Bronchial epithelial cell (primary cell): ENCODE results near the gene POLR3H. TPM values are rescaled to one million over a fixed set of nuclear protein-coding genes. Genes with fewer than 3 reads are reported as not detected.

ENCODE experiments used
- DNase-seq: peaks from one replicate; pipeline ENCODE4 v3.0.0-alpha.2; 2010; ENCODE audit warnings: low read depth
- FAIRE-seq: peaks from 2 replicates; lab custom pipeline; 2011; peaks lifted over from hg19 to GRCh38; lab: Jason Lieb, UNC
- H3K27me3 ChIP-seq: 2 replicates; pipeline ENCODE4 v1.5.1; 2011; ENCODE audit warnings: low read length; ENCODE audit not compliant: control insufficient read depth, insufficient read depth
- H3K36me3 ChIP-seq: 2 replicates; pipeline ENCODE4 v1.5.1; 2011; ENCODE audit warnings: low read length; ENCODE audit not compliant: control insufficient read depth, insufficient read depth
- H3K4me3 ChIP-seq: 2 replicates; pipeline ENCODE4 v1.5.1; 2011; ENCODE audit warnings: mild to moderate bottlenecking, low read depth, low read length, control low read depth
- total RNA-seq: library from RNA; depleted of rRNA; stranded (reverse); fragments of >200 nt; gene quantifications from 2 replicates; pipeline ENCODE4 v1.2.1, GENCODE V29; 2014
- TF ChIP-seq, protein P1 (sequence below): IDR thresholded peaks from 2 replicates; pipeline ENCODE4 v1.5.1; 2011; ENCODE audit warnings: mild to moderate bottlenecking, moderate library complexity, low read length, control low read depth, inconsistent platforms; ENCODE audit not compliant: insufficient read depth, severe bottlenecking

POLR3H gene
- total RNA-seq, 1 donor from 2014 or later = 28.2 TPM

DNA sequence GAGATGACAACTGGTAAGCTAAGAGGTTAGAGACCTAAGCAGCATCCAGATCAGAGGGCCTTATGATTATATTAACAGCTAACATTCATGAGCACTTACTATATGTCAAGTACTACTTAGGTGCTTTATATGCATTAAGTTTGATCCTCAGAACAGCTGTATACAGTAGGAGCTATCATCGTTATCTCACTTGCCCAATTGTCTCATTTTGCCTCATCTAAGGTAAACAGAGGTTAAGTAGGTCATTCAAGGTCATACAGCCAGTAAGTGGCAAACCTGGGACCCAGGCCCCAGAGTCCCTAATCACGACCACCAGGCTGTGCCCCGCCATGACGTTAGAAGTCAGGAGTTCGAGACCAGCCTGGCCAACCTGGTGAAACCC is 4.6 kb upstream of the POLR3H start:
- Histone ChIP-seq H3K36me3 (no peaks in the 10 kb centered on the region), H3K27me3 (no peaks in the 10 kb centered on the region), H3K4me3 (no peak overlapping the region)
- TF ChIP-seq, protein P1, sequence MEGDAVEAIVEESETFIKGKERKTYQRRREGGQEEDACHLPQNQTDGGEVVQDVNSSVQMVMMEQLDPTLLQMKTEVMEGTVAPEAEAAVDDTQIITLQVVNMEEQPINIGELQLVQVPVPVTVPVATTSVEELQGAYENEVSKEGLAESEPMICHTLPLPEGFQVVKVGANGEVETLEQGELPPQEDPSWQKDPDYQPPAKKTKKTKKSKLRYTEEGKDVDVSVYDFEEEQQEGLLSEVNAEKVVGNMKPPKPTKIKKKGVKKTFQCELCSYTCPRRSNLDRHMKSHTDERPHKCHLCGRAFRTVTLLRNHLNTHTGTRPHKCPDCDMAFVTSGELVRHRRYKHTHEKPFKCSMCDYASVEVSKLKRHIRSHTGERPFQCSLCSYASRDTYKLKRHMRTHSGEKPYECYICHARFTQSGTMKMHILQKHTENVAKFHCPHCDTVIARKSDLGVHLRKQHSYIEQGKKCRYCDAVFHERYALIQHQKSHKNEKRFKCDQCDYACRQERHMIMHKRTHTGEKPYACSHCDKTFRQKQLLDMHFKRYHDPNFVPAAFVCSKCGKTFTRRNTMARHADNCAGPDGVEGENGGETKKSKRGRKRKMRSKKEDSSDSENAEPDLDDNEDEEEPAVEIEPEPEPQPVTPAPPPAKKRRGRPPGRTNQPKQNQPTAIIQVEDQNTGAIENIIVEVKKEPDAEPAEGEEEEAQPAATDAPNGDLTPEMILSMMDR = no peak
- FAIRE-seq (no peak), DNase-seq (no peak)

- no peak for FAIRE-seq
- peaks cover 6% of the 10 kb centered on the region for H3K36me3 ChIP-seq
Observed at GRCh38 chr22:41544671-41545476, 604 bp upstream of the POLR3H start.

GRCh38 chr22:41542224-41542623 is 2.0 kb downstream of the POLR3H start:
- Histone ChIP-seq H3K36me3 (peaks cover 8% of the 10 kb centered on the region), H3K27me3 (no peaks in the 10 kb centered on the region), H3K4me3 (no peak overlapping the region)
- FAIRE-seq (no peak), DNase-seq (no peak)
- TF ChIP-seq, protein P1 = no peak

More at GRCh38 chr22:41544671-41545476, 604 bp upstream of the POLR3H start:
- Histone ChIP-seq H3K27me3 (no peaks in the 10 kb centered on the region), H3K4me3 (peak overlapping the region; percentile 94)
- TF ChIP-seq, protein P1 = no peak
- DNase-seq = no peak

GRCh38 chr22:41541484-41541883 is 2.8 kb downstream of the POLR3H start:
- DNase-seq = no peak
- H3K4me3 ChIP-seq = no peak overlapping the region
- TF ChIP-seq, protein P1 = no peak
- H3K27me3 ChIP-seq = no peaks in the 10 kb centered on the region
- FAIRE-seq = no peak
- peaks cover 9% of the 10 kb centered on the region for H3K36me3 ChIP-seq

GRCh38 chr22:41540365-41540764 is 3.9 kb downstream of the POLR3H start:
- DNase-seq = no peak
- Histone ChIP-seq H3K36me3 (peaks cover 9% of the 10 kb centered on the region), H3K27me3 (no peaks in the 10 kb centered on the region), H3K4me3 (no peak overlapping the region)
- TF ChIP-seq, protein P1 = no peak
- FAIRE-seq = no peak

- TF ChIP-seq, protein P1 = no peak
- no peak for FAIRE-seq
Observed at GRCh38 chr22:41540006-41540315, 4.3 kb downstream of the POLR3H start.

More at GRCh38 chr22:41540006-41540315, 4.3 kb downstream of the POLR3H start:
- no peak overlapping the region for H3K4me3 ChIP-seq
- H3K27me3 ChIP-seq = no peaks in the 10 kb centered on the region
- DNase-seq = no peak
- peaks cover 9% of the 10 kb centered on the region for H3K36me3 ChIP-seq
